Stimulated activated CD4-positive, alpha-beta T cell treated with anti-CD3 and anti-CD28 coated beads, Interleukin-2, amount 100 ng/mL, for 48 hours (primary cell): ENCODE results near the gene METTL8.
"Not testable (repeated sequence)": the region's sequence is repeated elsewhere in the genome, so short reads cannot be mapped to it uniquely, and the experiment has no call there.

Experiments used
- DNase-seq, 2 donors: peaks; one replicate each; pipeline ENCODE4 v3.0.0-alpha.2; 2020

Gene METTL8

DNA sequence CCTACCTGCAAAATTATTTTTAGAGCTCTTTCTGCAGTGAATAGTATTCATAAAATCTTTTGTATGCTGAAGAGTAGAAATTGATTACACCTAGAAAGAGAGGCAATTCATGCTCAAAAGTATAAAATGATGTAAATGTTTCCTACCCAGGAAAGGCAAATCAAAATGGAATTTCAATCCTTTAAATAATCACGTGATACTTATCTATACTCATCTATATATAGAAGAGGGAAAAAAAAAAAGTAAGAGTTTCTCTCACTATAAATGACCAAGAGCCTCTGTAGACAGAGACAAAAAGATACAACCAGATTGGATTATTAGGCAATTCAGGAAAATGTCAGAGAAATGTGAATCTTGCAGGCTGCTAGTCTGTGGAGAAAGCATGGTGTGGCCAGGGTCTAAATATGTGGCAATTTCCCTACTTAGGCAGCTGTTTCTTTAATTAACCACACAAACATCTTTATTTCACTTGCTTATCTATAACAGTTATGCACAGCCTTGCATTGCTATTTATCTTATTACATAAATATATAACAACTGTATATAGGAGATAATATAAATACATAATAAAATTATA, 39.5 kb downstream of the METTL8 start:
- no peak for DNase-seq

DNA sequence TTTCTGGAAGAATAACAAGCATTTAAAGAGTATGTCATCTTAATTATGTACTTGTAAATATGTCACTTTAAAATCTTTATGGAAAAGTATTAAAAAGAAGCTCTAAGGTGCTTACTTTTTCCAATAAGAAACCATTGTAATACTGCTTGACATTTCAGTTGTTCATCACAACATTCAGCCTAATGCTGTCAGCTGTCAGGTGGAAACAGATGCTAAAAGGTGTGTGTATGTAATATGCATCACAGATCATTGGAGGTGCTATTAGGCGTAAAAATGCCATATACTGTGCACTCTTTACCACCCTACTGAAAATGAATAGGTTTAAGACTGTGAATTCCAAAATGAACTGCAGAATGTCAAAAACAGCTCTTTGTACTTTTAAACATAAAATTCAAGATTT, 40.3 kb downstream of the METTL8 start:
- no peak for DNase-seq

DNA sequence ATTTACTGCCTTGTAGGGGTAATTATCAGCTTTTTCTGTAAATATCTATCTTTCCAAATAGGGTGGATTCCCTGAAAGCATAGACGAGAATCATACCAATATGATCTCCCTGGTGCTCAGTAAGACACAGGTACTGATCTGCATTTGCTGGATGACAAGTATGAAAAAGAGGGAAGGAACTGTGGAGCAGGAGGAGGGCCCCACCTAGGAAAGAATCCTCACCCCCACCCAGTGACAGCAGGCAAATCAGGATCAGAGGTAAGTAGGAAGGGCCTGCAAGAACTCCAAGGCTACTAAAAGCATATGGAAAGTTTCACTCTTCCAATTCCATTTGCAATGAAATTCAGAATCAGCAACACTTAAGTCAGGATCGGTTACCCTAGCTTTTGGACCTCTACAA, 42.3 kb downstream of the METTL8 start:
- no peak for DNase-seq

DNA sequence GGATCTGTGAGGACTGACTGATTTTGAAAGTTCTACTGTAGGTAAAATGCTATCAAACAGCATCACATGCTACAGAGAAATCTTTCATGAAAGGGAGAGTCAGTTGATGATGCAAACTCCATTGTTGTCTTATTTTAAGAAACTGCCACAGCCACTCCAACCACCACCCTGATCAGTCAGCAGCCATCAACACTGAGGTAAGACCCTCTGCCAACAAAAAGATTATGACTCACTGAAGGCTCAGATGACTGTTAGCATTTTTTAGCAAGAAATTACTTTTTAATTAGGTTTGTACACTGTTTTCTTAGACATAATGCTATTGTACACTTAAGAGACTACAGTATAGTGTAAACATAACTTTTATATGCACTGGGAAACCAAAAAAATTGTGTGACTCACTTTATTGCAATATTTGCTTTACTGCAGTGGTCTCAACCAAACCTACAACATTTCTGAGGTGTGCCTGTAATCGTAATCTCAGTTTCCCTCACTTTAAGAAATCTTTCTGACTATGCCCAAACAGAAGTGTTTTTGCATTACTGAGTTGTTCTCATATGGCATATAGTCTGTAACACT, 42.8 kb downstream of the METTL8 start:
- no peak for DNase-seq

DNA sequence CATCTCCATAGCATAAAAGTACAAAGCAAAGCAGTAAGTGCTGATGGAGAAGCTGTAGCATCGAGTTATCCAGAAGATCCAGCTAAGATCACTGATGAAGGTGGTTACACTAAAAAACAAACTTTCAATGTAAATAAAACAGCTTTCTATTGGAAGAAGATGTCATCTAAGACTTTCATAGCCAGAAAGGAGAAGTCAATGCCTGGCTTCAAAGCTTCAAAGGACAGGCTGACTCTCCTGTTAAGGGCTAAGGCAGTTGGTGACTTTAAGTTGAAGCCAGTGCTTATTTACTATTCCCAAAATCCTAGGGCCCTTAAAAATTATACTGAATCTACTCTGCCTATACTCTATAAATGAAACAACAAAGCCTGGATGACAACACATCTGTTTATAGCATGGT, 44.0 kb downstream of the METTL8 start:
- DNase-seq, result no peak

DNA sequence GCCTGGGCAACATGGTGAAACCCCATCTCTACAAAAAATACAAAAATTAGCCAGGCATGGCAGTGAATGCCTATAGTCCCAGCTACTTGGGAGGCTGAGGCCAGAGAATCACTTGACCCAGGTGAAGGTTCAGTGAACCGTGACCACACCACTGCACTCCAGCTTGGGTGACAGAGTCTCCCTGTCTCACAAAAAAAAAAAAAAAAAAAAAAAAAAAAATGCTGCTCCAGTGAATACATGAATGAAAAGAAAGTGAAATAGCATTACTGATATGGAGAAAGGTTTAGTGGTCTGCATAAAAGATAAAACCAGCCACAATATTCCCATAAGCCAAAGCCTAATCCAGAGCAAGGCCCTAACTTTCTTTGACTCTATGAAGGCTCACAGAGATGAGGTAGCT, 44.5 kb downstream of the METTL8 start:
- no peak for DNase-seq

DNA sequence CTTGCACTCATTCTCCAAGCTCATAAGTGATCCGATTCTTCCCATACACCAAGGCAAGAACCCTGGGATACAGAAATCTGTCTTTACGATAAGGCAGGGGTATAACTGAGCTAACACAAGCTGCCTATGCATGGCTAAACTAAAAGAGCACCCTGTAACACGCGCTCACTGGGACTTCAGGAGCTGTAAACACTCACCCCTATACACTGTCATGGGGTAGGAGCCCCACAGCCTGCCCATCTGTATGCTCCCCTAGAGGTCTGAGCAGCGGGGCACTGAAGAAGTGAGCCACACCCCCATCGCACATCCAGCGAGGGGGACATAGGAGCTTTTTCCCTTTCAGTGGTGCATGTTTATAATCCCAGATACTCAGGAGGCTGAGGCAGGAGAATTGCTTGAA, 46.7 kb downstream of the METTL8 start:
- no peak for DNase-seq

DNA sequence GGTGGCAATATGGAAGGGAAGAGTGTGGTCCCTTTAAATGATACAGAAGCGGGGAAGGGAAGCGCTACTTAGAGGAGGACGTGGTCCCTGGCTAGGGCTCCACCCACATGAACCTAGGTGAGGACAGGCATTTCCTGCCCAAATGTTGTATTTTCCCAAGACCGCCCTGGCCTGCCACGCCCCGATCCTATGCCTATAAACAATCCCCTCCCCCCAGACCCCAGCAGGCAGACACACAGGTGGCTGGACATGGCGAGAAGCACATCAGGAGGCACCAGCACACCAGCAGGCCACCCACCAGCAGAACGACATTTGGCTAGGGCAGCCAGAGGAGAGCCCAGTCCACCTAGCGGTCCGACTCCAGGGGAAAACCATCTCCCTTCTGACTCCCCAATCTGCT, 47.2 kb downstream of the METTL8 start:
- DNase-seq, result no peak

DNA sequence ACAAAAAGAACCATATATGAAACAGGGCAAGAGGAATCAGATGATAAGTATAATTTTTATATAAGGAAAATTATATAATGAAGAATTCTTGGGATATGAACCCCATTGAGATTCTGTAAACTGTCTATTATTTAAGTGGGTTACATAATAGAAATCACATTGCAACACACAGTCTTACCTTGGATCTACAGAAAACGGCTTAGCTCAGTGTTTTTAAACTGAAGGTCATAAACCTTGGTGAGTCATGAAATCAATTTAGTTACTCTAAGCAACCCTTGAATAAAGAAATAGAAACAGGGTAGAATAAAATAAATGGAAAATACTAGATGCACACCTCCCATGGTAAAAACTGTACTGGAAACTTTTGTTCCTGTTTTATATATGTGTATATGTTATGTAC, 50.7 kb downstream of the METTL8 start:
- DNase-seq, result no peak

DNA sequence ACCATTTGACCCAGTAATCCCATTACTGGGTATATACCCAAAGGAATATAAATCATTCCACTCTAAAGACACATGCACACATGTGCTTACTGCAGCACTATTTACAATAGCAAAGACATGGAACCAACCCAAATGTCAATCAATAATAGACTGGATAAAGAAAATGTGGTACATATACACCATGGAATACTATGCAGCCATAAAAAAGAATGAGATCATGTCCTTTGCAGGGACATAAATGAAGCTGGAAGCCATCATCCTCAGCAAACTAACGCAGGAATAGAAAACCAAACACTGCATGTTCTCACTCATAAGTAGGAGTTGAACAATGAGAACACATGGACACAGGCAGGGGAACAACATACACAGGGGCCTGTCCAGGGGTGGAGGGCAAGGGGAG, 51.6 kb downstream of the METTL8 start:
- not testable (repeated sequence) for DNase-seq

DNA sequence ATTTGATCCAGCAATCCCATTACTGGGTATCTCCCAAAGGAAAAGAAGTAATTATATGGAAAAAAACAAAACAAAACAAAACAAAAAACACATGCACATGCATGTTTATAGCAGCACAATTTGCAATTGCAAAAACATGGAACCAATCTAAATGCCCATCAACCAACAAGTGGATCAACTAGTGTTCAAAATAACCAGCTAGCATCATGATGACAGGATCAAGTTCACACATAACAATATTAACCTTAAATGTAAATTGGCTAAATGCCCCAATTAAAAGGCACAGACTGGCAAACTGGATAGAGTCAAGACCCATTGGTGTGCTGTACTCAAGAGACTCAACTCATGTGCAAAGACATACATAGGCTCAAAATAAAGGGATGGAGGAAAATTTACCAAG, 55.9 kb downstream of the METTL8 start:
- DNase-seq, result not testable (repeated sequence)

DNA sequence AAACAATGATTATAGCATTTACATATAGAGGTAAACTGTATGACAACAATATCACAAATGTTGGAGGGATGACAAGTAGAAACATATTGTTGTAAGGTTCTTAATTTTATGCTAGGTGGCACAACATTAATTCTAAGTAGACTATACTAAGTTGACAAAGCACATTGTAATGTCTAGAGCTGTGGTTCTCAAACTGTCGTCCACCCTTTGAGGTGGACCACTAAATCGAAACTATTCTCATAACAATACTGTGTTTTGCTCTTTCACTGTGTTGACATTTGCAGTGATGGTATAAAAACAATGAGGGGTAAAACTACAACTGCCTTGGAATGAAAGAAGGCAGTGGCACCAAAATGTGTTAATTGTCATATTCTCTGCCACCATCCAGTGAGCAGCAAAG, 66.1 kb downstream of the METTL8 start:
- no peak for DNase-seq

DNA sequence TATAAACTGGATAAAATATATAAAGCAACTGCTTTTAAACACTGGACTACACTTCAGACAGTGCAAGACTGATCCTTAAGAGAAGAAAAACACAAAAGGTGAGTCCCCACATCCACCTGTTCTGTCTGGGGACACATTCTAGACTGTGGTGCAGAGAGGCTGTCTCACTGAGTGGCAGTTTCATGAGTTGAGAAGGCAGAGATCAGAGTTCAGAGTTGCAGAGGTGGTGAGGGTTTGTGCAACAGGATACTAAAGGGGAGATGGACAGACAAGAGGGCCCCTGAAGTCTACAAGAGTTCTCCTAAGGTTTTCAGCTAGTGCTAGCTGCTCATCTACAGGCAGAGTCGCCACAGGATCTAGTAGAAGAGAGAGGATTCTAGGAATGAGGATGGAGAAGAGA, 68.0 kb downstream of the METTL8 start:
- DNase-seq, result no peak

DNA sequence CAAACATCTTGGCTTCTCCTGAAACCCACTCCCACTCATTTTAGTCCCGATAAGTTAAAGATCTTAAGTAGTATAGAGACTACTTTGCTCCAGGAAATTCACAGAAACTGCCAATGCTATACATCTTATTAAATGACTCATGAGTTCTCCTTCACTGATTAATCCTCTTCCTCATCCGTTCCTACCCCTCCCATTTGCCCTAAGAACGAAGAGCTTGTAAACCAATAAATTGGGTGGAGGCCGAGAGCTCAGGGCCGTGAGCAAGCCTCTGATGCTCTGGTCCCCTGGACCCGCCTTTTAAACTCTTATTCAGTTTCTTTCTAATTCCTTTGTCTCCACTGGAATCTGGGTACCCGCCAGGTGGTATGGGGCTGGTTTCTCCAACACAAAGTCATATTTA, 68.6 kb downstream of the METTL8 start:
- no peak for DNase-seq

DNA sequence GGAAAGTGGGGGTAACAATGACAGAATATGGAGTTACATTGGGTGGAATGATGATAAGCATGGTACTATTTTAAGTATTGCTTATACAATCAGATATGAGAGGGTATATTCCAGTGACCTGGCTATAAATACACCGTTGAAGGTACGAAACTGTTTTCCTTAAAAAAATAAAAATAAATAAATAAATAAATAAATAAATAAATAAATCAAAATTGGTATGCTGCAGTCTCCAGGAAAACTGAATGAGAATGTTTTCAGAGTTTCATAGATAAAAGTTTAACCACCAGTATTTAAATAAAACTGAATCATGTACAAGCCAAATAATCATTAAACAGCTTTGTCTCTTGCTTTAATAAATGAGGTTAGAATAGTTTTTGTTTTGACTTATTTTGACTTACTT, 71.4 kb downstream of the METTL8 start:
- no peak for DNase-seq

DNA sequence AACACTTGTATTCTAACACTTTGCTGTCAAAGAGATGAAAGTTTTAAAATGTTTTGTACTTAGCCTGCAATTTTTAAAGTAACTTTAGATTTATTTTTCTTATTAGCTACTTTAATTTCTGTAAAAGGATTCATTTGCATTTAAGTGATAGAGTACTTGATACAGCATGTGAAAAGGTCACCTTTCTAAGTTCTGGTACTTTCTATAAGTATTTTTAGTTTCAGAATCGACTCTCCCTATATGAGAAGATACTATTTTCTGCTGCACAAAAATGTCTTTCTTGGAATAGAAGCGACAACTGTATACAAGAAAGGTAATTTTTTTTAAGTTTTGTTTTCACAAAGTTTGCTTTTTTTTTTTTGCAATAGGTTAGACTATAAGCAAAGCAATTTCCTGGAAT, 72.9 kb downstream of the METTL8 start:
- DNase-seq, result no peak

DNA sequence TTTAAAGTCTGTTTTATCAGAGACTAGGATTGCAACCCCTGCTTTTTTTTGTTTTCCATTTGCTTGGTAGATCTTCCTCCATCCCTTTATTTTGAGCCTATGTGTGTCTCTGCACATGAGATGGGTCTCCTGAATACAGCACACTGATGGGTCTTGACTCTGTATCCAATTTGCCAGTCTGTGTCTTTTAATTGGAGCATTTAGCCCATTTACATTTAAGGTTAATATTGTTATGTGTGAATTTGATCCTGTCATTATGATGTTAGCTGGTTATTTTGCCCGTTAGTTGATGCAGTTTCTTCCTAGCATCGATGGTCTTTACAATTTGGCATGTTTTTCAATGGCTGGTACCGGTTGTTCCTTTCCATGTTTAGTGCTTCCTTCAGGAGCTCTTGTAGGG, 80.0 kb downstream of the METTL8 start:
- not testable (repeated sequence) for DNase-seq

DNA sequence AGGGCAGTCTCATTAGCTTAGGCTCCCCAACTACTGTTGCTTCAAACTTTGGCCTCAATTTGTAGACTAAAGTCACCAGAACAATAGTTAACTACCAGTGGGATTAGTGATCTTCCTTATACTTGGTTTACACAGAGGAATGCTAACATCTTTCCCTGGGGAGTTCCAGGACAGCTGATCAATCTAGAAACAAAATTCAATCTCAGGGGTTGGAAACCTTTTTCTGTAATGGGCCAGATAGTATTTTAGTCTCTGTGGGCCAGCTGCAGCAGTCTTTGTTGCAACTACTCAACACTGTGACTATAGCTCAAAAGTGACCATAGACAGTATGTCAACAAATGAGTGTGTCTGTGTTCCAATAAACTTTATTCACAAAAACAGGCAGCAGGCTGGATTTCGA, 85.7 kb downstream of the METTL8 start:
- no peak for DNase-seq

DNA sequence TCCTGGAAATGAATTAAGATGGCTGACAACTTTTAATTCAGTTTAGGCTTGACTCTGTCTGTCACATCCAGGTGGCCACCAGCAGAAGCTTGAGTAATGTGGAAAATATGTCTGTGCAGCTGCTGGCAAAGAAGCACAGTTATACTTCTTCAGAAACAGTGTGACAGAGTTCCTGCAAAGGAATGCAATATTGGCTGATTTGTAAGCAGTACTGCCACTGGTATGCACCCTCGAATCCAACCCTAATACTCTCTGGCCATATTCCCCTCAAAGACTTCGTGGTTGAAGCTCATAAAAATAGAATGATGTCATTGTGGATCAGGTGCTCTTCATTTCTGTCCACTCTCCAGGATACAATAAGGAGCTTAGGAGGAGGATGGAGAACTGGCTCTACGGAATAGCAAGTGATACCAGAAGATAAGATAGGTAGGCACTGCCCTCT, 86.2 kb downstream of the METTL8 start:
- no peak for DNase-seq

DNA sequence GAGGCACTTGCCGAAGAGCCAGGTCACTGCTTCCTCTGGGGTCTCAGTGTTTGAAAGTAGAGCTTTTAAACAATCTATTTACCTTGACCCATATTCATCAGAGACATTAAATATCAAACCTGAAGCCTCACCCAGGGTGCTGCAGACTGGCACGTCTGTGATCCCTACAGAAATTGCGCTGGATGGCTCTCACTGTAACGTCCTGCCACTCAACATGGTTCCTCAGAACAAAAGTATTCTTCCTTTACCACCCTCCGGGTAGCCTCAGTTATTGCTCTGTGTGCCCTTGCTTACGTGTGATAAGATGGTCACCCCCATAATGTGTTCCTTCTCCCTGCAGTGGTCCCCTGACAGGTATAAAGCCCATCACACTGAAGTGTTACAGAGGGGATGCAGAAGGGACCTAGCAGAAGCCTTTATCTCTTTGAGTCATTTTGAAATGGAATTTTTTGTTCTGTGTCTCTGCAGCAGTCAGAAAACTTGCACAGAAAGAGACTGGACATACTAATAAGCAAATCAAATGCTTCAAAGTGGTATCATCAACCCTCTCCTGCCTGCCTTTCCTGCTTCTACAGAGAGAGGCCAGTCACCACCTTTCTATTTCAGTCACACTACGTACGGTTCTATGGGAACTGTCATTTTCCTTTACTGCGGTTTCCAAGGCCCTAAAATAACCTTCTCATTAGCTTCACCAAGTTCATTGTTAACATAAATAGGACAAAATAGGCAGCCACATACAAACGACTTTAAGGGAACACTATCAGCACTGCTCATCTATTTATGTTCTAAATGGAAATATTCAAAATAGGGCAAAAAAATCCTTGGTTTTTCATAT, 86.8 kb downstream of the METTL8 start:
- no peak for DNase-seq

DNA sequence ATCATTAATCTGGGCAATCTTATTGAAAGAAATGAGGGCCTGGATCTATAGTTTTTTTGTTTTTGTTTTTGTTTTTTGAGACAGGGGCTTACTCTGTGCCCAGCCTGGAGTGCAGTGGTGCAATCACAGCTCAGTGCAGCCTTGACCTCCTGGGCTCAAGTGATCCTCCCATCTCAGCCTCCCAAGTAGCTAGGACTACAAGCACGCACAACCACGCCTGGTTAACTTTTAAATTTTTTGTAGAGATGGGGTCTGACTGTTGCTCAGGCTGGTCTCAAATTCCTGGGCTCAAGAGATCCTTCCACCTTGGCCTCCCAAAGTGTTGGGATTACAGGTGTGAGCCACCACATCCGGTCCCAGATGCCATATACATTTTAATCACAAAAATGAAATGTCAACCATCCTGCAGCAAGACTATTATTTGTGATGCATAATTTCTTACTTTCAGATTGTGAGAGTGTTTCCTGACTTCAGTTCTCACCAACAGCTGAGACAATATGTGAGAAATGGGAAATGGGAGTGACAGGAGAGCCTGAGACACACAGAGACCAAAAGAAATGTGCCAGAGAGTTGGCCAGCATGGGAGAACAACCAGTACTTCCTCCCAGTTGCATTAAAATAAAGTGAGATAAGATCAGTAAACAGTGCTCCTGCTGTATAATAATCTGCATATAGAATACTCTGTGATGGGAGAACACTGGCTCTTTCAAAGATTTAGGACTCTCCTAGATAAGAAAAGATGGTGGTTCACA, 87.6 kb downstream of the METTL8 start:
- DNase-seq, result no peak

DNA sequence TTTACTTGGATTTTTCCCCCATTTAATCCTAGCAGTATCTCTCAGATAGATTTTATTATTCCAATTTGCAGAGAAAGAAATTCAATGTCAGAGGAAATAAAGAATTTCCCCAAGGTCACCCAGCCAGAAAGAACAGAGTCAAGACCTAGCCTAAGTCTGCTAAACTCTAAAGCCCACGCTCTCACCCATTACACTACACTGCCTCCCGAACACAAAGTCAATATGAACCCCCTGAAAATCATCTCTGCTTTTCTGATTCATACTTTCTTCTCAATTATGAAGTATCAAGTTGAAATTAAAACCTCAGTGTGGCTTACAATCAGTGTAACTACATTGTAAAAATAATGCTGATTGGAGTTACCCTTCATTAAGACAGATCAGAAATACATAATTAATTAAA, 89.6 kb downstream of the METTL8 start:
- DNase-seq, result no peak

DNA sequence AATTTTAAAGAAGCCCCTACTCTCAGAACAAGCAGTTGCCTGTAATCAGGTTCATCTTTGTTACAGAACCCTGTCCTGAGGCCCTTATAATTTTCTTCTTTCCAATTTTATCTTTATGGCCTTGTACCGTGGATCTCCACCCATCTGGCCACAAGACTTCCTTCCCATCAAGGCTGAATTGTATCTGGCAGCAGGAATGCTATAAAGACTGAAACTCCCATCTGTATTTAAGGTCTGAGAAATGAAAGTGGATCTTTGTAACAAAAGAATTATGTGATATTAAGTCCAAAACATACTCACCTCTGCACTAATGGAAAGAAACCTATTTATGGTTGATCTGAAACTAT, 91.8 kb downstream of the METTL8 start:
- no peak for DNase-seq
